GM23338 (cell line): ENCODE data around the gene BIRC5. TPM values are rescaled to one million over a fixed set of nuclear protein-coding genes. Genes with fewer than 3 reads are reported as not detected.

Experiments
- ATAC-seq: fragments of 200-7000 bp; cut with Tn5 transposase; 3 replicates; pipeline ENCODE4 v1.9.1; 2020
- DNase-seq: peaks from one replicate; pipeline ENCODE4 v3.0.0-alpha.2; 2015; ENCODE audit warnings: low spot score
- H2AFZ ChIP-seq: fragments of 200-600 bp; sonication (generic); 2 replicates; pipeline ENCODE4 v1.8.0; 2016; ENCODE audit warnings: antibody characterized with exemption, mild to moderate bottlenecking, moderate library complexity
- H3F3A ChIP-seq: fragments of 200-600 bp; sonication (generic); replicated peaks from 2 replicates; pipeline ENCODE4 v1.8.0; 2017; ENCODE audit warnings: antibody characterized with exemption, mixed run types, low read depth
- H3K27ac ChIP-seq: fragments of 200-600 bp; sonication (generic); 2 replicates; pipeline ENCODE4 v1.6.1; 2016; ENCODE audit warnings: low read depth
- H3K27me3 ChIP-seq: fragments of 200-600 bp; sonication (generic); 2 replicates; pipeline ENCODE4 v1.8.0; 2016; ENCODE audit warnings: mild to moderate bottlenecking, mixed run types, moderate library complexity; ENCODE audit not compliant: insufficient read depth
- H3K36me3 ChIP-seq: fragments of 200-600 bp; sonication (generic); 2 replicates; pipeline ENCODE4 v1.8.0; 2016; ENCODE audit warnings: mild to moderate bottlenecking; ENCODE audit not compliant: insufficient read depth
- H3K4me1 ChIP-seq: fragments of 200-600 bp; sonication (generic); 2 replicates; pipeline ENCODE4 v1.8.0; 2016; ENCODE audit warnings: mild to moderate bottlenecking, moderate library complexity; ENCODE audit not compliant: insufficient read depth
- H3K4me2 ChIP-seq: fragments of 200-600 bp; sonication (generic); 2 replicates; pipeline ENCODE4 v1.7.1; 2017; ENCODE audit warnings: mixed run types
- H3K4me3 ChIP-seq: fragments of 200-600 bp; sonication (generic); 2 replicates; pipeline ENCODE4 v1.6.1; 2016; ENCODE audit warnings: mixed run types
- H3K79me2 ChIP-seq: fragments of 200-600 bp; sonication (generic); replicated peaks from 2 replicates; pipeline ENCODE4 v1.8.0; 2017; ENCODE audit warnings: mild to moderate bottlenecking; ENCODE audit not compliant: insufficient read depth
- H3K9me2 ChIP-seq: fragments of 200-600 bp; sonication (generic); 2 replicates; pipeline ENCODE4 v1.8.0; 2017; ENCODE audit not compliant: insufficient read depth
- H4K20me1 ChIP-seq: fragments of 200-600 bp; sonication (generic); replicated peaks from 2 replicates; pipeline ENCODE4 v1.8.0; 2017; ENCODE audit warnings: mild to moderate bottlenecking; ENCODE audit not compliant: insufficient read depth
- H3K27ac Mint-ChIP-seq: 2 replicates; pipeline ENCODE4 v1.8.0; 2020; ENCODE audit warnings: inconsistent platforms, mild to moderate bottlenecking, moderate library complexity, mixed read lengths
- H3K27me3 Mint-ChIP-seq: 3 replicates; pipeline ENCODE4 v1.8.0; 2022; ENCODE audit warnings: low read depth, mild to moderate bottlenecking, moderate library complexity, mixed read lengths, inconsistent platforms; ENCODE audit not compliant: insufficient read depth, poor library complexity
- H3K36me3 Mint-ChIP-seq: 3 replicates; pipeline ENCODE4 v1.8.0; 2021; ENCODE audit warnings: low read depth, mild to moderate bottlenecking, inconsistent platforms, moderate library complexity, mixed read lengths
- H3K4me1 Mint-ChIP-seq: 3 replicates; pipeline ENCODE4 v1.8.0; 2020; ENCODE audit warnings: mild to moderate bottlenecking, inconsistent platforms, mixed read lengths
- H3K4me3 Mint-ChIP-seq: 3 replicates; pipeline ENCODE4 v1.8.0; 2021; ENCODE audit warnings: moderate library complexity, mild to moderate bottlenecking, inconsistent platforms, mixed read lengths
- H3K9me3 Mint-ChIP-seq: 3 replicates; pipeline ENCODE4 v1.8.0; 2020; ENCODE audit warnings: moderate library complexity, mild to moderate bottlenecking, inconsistent platforms, mixed read lengths
- CREB1 ChIP-seq: fragments of 250-450 bp; sonication (Bioruptor Pico); IDR thresholded peaks from 2 replicates; pipeline ENCODE4 v1.5.0; 2020; ENCODE audit warnings: low read depth, mild to moderate bottlenecking, moderate library complexity
- EZH2 ChIP-seq: fragments of 200-600 bp; sonication (generic); IDR thresholded peaks from one replicate; pipeline ENCODE4 v1.8.0; 2017; ENCODE audit warnings: antibody characterized with exemption, mild to moderate bottlenecking, low read depth; ENCODE audit not compliant: unreplicated experiment
- EZH2phosphoT487 ChIP-seq: fragments of 200-600 bp; sonication (generic); IDR thresholded peaks from one replicate; pipeline ENCODE4 v1.8.1; 2018; ENCODE audit warnings: antibody characterized with exemption; ENCODE audit not compliant: unreplicated experiment
- JUNB ChIP-seq: IDR thresholded peaks from one replicate; pipeline ENCODE4 v1.6.1; 2016; ENCODE audit warnings: antibody characterized with exemption; ENCODE audit not compliant: unreplicated experiment
- NANOG ChIP-seq: IDR thresholded peaks from 2 replicates; pipeline ENCODE4 v1.6.1; 2016; ENCODE audit warnings: antibody characterized with exemption, borderline replicate concordance
- POLR2AphosphoS5 ChIP-seq: IDR thresholded peaks from 2 replicates; pipeline ENCODE4 v1.6.1; 2016; ENCODE audit warnings: antibody characterized with exemption, low read depth
- STAT1 ChIP-seq: IDR thresholded peaks from one replicate; pipeline ENCODE4 v1.6.1; 2016; ENCODE audit warnings: antibody characterized with exemption; ENCODE audit not compliant: unreplicated experiment
- ZNF114 ChIP-seq: fragments of 250-450 bp; sonication (Bioruptor Pico); IDR thresholded peaks from 2 replicates; pipeline ENCODE4 v1.5.0; 2020; ENCODE audit warnings: mild to moderate bottlenecking, moderate library complexity
- ZNF331 ChIP-seq: fragments of 250-450 bp; sonication (Bioruptor Pico); IDR thresholded peaks from 2 replicates; pipeline ENCODE4 v1.5.0; 2020; ENCODE audit warnings: low read depth, mild to moderate bottlenecking, moderate library complexity
- polyA plus RNA-seq: library from polyadenylated mRNA; unstranded; fragments of >200 nt; fragmentation: Nextera tagmentation; extraction: Ambion mirVana; gene quantifications from 2 replicates; pipeline ENCODE4 v1.2.1, GENCODE V29; 2016
- total RNA-seq: library from RNA; depleted of rRNA; stranded (reverse); fragments of >200 nt; shearing (Covaris generic); gene quantifications from 2 replicates; pipeline ENCODE4 v1.2.3, GENCODE V29; 2014
- TF ChIP-seq, protein P1 (sequence below), 2 experiments: fragments of 200-600 bp in 1 of 2; sonication (generic) in 1 of 2; conservative IDR thresholded peaks; 2 replicates each; pipeline versions ENCODE4 v1.5.1 to v1.6.1; 2016 to 2017; ENCODE audit warnings: antibody characterized with exemption in 2 of 2, low read depth in 2 of 2, mild to moderate bottlenecking in 2 of 2, moderate library complexity in 1 of 2
- TF ChIP-seq, protein P2 (sequence below): fragments of 250-450 bp; sonication (Bioruptor Pico); IDR thresholded peaks from 2 replicates; pipeline ENCODE4 v1.5.0; 2020; ENCODE audit warnings: mild to moderate bottlenecking, moderate library complexity
- TF ChIP-seq, protein P3 (sequence below): IDR thresholded peaks from one replicate; pipeline ENCODE4 v1.6.1; 2018; ENCODE audit warnings: antibody characterized with exemption; ENCODE audit not compliant: unreplicated experiment
- TF ChIP-seq, protein P4 (sequence below): IDR thresholded peaks from 2 replicates; pipeline ENCODE4 v1.6.1; 2016; ENCODE audit warnings: antibody characterized with exemption

BIRC5 gene
- total and polyA plus RNA-seq, 2 experiments from 2014 or later: 89.7 to 111 TPM

DNA sequence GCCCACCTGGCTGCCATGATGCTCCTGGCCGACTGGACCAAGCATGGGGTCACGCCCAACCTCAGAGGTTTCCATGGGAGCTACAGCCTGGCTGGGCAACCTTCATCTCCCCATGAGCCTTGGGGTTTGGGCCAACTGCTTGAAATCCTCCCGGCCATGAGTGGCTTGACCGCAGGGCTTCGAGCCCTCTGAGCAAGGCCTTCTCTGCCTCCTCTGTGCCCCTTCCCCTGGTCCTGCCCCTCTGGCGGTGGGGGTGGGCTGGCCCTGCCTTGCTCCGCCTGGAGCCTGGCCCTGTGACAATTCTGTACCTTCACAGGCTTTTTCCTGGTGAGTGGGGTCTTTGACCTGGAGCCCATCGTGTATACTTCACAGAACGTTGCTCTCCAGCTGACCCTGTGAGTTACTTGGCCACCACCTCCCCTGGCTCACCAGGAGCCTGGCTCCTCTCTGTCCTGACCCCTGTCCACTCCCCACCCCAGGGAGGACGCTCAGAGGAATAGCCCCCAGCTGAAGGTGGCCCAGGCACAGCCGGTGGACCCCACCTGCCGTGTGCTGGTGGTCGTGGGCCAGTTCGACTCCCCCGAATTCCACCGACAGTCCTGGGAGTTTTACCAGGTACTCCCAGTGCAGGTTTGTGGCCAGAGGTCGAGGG is 8.8 kb upstream of the BIRC5 start:
- Mint-ChIP-seq H3K36me3 (peaks cover 14% of the 10 kb centered on the region; the same call in 1 of the 3 replicates), H3K4me1 (no peaks in the 10 kb centered on the region; the same call in 2 of the 3 replicates), H3K27ac (no peak overlapping the region), H3K27me3 (peaks cover 5% of the 10 kb centered on the region), H3K4me3 (no peak overlapping the region), H3K9me3 (no peaks in the 10 kb centered on the region)
- H3K4me1 ChIP-seq: no peaks in the 10 kb centered on the region
- TF ChIP-seq, protein P1, sequence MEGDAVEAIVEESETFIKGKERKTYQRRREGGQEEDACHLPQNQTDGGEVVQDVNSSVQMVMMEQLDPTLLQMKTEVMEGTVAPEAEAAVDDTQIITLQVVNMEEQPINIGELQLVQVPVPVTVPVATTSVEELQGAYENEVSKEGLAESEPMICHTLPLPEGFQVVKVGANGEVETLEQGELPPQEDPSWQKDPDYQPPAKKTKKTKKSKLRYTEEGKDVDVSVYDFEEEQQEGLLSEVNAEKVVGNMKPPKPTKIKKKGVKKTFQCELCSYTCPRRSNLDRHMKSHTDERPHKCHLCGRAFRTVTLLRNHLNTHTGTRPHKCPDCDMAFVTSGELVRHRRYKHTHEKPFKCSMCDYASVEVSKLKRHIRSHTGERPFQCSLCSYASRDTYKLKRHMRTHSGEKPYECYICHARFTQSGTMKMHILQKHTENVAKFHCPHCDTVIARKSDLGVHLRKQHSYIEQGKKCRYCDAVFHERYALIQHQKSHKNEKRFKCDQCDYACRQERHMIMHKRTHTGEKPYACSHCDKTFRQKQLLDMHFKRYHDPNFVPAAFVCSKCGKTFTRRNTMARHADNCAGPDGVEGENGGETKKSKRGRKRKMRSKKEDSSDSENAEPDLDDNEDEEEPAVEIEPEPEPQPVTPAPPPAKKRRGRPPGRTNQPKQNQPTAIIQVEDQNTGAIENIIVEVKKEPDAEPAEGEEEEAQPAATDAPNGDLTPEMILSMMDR (conservative IDR thresholded peaks at IDR 0.05; ENCODE audit: low read depth in 2 of 2): no peak
- TF ChIP-seq, protein P2, sequence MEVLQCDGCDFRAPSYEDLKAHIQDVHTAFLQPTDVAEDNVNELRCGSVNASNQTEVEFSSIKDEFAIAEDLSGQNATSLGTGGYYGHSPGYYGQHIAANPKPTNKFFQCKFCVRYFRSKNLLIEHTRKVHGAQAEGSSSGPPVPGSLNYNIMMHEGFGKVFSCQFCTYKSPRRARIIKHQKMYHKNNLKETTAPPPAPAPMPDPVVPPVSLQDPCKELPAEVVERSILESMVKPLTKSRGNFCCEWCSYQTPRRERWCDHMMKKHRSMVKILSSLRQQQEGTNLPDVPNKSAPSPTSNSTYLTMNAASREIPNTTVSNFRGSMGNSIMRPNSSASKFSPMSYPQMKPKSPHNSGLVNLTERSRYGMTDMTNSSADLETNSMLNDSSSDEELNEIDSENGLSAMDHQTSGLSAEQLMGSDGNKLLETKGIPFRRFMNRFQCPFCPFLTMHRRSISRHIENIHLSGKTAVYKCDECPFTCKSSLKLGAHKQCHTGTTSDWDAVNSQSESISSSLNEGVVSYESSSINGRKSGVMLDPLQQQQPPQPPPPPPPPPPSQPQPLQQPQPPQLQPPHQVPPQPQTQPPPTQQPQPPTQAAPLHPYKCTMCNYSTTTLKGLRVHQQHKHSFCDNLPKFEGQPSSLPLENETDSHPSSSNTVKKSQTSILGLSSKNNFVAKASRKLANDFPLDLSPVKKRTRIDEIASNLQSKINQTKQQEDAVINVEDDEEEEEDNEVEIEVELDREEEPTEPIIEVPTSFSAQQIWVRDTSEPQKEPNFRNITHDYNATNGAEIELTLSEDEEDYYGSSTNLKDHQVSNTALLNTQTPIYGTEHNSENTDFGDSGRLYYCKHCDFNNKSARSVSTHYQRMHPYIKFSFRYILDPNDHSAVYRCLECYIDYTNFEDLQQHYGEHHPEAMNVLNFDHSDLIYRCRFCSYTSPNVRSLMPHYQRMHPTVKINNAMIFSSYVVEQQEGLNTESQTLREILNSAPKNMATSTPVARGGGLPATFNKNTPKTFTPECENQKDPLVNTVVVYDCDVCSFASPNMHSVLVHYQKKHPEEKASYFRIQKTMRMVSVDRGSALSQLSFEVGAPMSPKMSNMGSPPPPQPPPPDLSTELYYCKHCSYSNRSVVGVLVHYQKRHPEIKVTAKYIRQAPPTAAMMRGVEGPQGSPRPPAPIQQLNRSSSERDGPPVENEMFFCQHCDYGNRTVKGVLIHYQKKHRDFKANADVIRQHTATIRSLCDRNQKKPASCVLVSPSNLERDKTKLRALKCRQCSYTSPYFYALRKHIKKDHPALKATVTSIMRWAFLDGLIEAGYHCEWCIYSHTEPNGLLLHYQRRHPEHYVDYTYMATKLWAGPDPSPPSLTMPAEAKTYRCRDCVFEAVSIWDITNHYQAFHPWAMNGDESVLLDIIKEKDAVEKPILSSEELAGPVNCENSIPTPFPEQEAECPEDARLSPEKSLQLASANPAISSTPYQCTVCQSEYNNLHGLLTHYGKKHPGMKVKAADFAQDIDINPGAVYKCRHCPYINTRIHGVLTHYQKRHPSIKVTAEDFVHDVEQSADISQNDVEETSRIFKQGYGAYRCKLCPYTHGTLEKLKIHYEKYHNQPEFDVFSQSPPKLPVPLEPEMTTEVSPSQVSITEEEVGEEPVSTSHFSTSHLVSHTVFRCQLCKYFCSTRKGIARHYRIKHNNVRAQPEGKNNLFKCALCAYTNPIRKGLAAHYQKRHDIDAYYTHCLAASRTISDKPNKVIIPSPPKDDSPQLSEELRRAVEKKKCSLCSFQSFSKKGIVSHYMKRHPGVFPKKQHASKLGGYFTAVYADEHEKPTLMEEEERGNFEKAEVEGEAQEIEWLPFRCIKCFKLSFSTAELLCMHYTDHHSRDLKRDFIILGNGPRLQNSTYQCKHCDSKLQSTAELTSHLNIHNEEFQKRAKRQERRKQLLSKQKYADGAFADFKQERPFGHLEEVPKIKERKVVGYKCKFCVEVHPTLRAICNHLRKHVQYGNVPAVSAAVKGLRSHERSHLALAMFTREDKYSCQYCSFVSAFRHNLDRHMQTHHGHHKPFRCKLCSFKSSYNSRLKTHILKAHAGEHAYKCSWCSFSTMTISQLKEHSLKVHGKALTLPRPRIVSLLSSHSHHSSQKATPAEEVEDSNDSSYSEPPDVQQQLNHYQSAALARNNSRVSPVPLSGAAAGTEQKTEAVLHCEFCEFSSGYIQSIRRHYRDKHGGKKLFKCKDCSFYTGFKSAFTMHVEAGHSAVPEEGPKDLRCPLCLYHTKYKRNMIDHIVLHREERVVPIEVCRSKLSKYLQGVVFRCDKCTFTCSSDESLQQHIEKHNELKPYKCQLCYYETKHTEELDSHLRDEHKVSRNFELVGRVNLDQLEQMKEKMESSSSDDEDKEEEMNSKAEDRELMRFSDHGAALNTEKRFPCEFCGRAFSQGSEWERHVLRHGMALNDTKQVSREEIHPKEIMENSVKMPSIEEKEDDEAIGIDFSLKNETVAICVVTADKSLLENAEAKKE (CRISPR knock-in tag): no peak
- TF ChIP-seq, protein P3, sequence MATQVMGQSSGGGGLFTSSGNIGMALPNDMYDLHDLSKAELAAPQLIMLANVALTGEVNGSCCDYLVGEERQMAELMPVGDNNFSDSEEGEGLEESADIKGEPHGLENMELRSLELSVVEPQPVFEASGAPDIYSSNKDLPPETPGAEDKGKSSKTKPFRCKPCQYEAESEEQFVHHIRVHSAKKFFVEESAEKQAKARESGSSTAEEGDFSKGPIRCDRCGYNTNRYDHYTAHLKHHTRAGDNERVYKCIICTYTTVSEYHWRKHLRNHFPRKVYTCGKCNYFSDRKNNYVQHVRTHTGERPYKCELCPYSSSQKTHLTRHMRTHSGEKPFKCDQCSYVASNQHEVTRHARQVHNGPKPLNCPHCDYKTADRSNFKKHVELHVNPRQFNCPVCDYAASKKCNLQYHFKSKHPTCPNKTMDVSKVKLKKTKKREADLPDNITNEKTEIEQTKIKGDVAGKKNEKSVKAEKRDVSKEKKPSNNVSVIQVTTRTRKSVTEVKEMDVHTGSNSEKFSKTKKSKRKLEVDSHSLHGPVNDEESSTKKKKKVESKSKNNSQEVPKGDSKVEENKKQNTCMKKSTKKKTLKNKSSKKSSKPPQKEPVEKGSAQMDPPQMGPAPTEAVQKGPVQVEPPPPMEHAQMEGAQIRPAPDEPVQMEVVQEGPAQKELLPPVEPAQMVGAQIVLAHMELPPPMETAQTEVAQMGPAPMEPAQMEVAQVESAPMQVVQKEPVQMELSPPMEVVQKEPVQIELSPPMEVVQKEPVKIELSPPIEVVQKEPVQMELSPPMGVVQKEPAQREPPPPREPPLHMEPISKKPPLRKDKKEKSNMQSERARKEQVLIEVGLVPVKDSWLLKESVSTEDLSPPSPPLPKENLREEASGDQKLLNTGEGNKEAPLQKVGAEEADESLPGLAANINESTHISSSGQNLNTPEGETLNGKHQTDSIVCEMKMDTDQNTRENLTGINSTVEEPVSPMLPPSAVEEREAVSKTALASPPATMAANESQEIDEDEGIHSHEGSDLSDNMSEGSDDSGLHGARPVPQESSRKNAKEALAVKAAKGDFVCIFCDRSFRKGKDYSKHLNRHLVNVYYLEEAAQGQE: no peak
- no peak for TF ChIP-seq STAT1
- TF ChIP-seq EZH2phosphoT487: no peak
- no peak for TF ChIP-seq POLR2AphosphoS5
- no peak for TF ChIP-seq ZNF114 (CRISPR knock-in tag)
- TF ChIP-seq CREB1 (CRISPR knock-in tag): no peak
- no peak for TF ChIP-seq ZNF331 (CRISPR knock-in tag)
- TF ChIP-seq JUNB: no peak
- no peak for TF ChIP-seq NANOG
- TF ChIP-seq, protein P4, sequence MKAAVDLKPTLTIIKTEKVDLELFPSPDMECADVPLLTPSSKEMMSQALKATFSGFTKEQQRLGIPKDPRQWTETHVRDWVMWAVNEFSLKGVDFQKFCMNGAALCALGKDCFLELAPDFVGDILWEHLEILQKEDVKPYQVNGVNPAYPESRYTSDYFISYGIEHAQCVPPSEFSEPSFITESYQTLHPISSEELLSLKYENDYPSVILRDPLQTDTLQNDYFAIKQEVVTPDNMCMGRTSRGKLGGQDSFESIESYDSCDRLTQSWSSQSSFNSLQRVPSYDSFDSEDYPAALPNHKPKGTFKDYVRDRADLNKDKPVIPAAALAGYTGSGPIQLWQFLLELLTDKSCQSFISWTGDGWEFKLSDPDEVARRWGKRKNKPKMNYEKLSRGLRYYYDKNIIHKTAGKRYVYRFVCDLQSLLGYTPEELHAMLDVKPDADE: no peak
- TF ChIP-seq EZH2: no peak
- DNase-seq (no peak), ATAC-seq (no peak)
- no peaks in the 10 kb centered on the region for H3K9me2 ChIP-seq
- no peaks in the 10 kb centered on the region for H3K36me3 ChIP-seq
- no peak overlapping the region for H3K4me2 ChIP-seq
- no peaks in the 10 kb centered on the region for H3K27me3 ChIP-seq
- H3F3A ChIP-seq: no peaks in the 10 kb centered on the region
- H2AFZ ChIP-seq: no peak overlapping the region
- H3K79me2 ChIP-seq: no peaks in the 10 kb centered on the region
- H3K27ac ChIP-seq: no peak overlapping the region
- H3K4me3 ChIP-seq: no peak overlapping the region
- peaks cover 4% of the 10 kb centered on the region for H4K20me1 ChIP-seq
